Right lobe of liver (tissue), 4 donors: Measurements from ENCODE around the gene EFEMP1.

Experiments used
- CTCF ChIP-seq, 4 donors: fragments of 200-600 bp in 3 of 4; fragments of 450-650 bp in 1 of 4; IDR thresholded peaks; one replicate each; pipeline versions ENCODE4 v1.5.1 to v1.8.0; 2016 to 2022; ENCODE audit warnings: antibody characterized with exemption in 4 of 4, mild to moderate bottlenecking in 2 of 4
- POLR2A ChIP-seq: fragments of 450-650 bp; IDR thresholded peaks from one replicate; pipeline ENCODE4 v1.6.1; 2017; ENCODE audit warnings: antibody characterized with exemption, mild to moderate bottlenecking
- donor health status: DM: no; HTN: no; CAD: no.
- donor health status: DM: no; HTN: no; CAD: no.
- donor health status: DM: no; HTN: yes; CAD: no.

- TF ChIP-seq CTCF (IDR thresholded peaks at IDR 0.05) (no peak), POLR2A (no peak)
These were observed 66.6 kb downstream of the EFEMP1 start for GRCh38 chr2:55856936-55857335.
